C4-2B (cell line): ENCODE data around the gene ABCA4.

Experiments used
- CTCF ChIP-seq: fragments of 450-650 bp; conservative IDR thresholded peaks from 2 replicates; pipeline ENCODE4 v1.5.1; 2017; ENCODE audit warnings: mild to moderate bottlenecking
- ZFX ChIP-seq: fragments of 450-650 bp; IDR thresholded peaks from 2 replicates; pipeline ENCODE4 v1.6.1; 2017

- TF ChIP-seq CTCF, result no peak
- TF ChIP-seq ZFX, result no peak
Measured at GRCh38 chr1:93979040-93979717, 141.8 kb downstream of the ABCA4 start.
